Esophagus squamous epithelium (tissue), 5 donors: ENCODE data around the gene CARMIL1. TPM values are rescaled to one million over a fixed set of nuclear protein-coding genes. Genes with fewer than 3 reads are reported as not detected.

Experiments used
- DNase-seq: peaks from one replicate; lab custom pipeline; 2025; lab: John Stamatoyannopoulos, UW
- H3K27ac ChIP-seq, 4 donors: fragments of 200-600 bp; sonication (generic); one replicate each; pipeline ENCODE4 v1.5.1; 2016 to 2019; ENCODE audit warnings: mild to moderate bottlenecking in 1 of 4
- H3K27me3 ChIP-seq, 4 donors: fragments of 200-600 bp; sonication (generic); 1 replicate in 3 of 4; 2 replicates in 1 of 4; pipeline versions ENCODE4 v1.5.1 to v1.6.0; 2017 to 2021; ENCODE audit warnings: antibody characterized with exemption in 1 of 4
- H3K36me3 ChIP-seq, 3 donors: fragments of 200-600 bp; sonication (generic); one replicate each; pipeline ENCODE4 v1.5.1; 2016 to 2019
- H3K4me1 ChIP-seq, 3 donors: fragments of 200-600 bp; sonication (generic); one replicate each; pipeline ENCODE4 v1.5.1; 2017 to 2019
- H3K4me3 ChIP-seq, 4 donors: fragments of 200-600 bp; sonication (generic); 1 replicate in 3 of 4; 2 replicates in 1 of 4; pipeline ENCODE4 v1.5.1; 2016 to 2019; ENCODE audit warnings: mild to moderate bottlenecking in 2 of 4, moderate library complexity in 1 of 4
- H3K9me3 ChIP-seq, 3 donors: fragments of 200-600 bp; sonication (generic); one replicate each; pipeline ENCODE4 v1.5.1; 2016 to 2019
- POLR2A ChIP-seq, 4 donors: fragments of 450-650 bp; IDR thresholded peaks; one replicate each; pipeline ENCODE4 v1.6.1; 2017; ENCODE audit warnings: antibody characterized with exemption in 4 of 4, mild to moderate bottlenecking in 4 of 4, moderate library complexity in 3 of 4
- WGBS, 2 donors: methylation state at CpG; one replicate each; pipeline ENCODE4 v1.1.5; 2018; 5-methylcytosine and 5-hydroxymethylcytosine counted together
- intact Hi-C: fragments of 100-400 bp; cut with DNase I; formaldehyde crosslinking; loops from one replicate; pipeline ENCODE4 v1.15.0; 2022
- total RNA-seq, 4 donors: library from RNA; depleted of rRNA; stranded (reverse); fragments of >200 nt; gene quantifications; one replicate each; pipeline ENCODE4 v1.1.0, GENCODE V29; 2016
- TF ChIP-seq, protein P1 (sequence below), 6 experiments: fragments of 450-650 bp in 4 of 6; fragments of 200-600 bp in 2 of 6; sonication (generic) in 2 of 6; IDR thresholded peaks; one replicate each; pipeline ENCODE4 v1.5.1; 2016 to 2019; ENCODE audit warnings: antibody characterized with exemption in 6 of 6, mild to moderate bottlenecking in 4 of 6, moderate library complexity in 4 of 6
- donor health status: DM: yes; HTN: yes; CAD: no.

Gene CARMIL1
- total RNA-seq, 4 donors from 2014 or later: 7.2 to 19.7 (median 18.3) TPM

DNA sequence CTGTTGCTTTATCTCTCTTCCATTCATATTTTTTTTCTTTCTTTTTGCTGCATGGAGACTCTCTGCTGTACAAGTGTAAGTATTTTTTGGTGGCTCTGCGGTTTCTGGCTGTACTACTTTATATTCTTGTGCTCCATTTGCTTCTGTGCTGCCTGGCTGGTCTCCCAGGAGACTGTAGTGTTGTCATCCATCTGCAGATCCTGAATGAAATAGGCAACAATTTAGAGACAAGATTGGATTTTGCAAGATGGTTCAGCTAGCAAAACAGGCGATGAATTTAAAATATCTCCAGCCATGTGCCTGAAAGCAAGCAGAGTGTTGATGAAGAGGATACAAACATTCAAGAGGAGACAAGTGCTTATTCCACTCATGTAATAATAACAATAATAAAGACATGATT is 297.7 kb downstream of the CARMIL1 start:
- TF ChIP-seq POLR2A (IDR thresholded peaks at IDR 0.05): no peak
- no peak overlapping the region for H3K4me3 ChIP-seq
- H3K4me1 ChIP-seq: no peaks in the 10 kb centered on the region
- no peaks in the 10 kb centered on the region for H3K27me3 ChIP-seq
- DNase-seq: no peak
- intact Hi-C loops: no loop called here
- peaks cover 0 to 6% (median 0%) of the 10 kb centered on the region in 3 donors for H3K36me3 ChIP-seq
- H3K27ac ChIP-seq: no peak overlapping the region
- no peaks in the 10 kb centered on the region for H3K9me3 ChIP-seq
- 88 to 91% methylated on average over 2 of the region's 2 CpGs for WGBS, 2 donors

DNA sequence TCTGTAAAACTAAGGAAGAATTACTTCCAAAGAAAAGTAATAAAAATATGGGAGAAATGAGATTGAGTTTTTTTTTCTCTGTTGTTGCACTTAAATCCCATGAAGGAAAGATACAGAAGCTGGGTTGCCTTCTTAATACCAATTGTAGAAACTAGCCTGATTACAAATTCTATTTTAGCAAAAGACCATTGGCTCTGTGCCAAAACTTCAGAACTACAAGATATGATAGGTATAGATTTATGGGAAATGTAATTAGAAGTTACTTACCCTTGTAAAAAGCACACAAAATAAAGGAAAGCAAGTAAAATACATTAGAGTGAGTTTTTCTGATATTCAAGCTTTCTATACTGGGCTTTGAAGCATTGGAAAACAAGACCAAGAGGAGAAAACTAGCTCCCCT is 299.4 kb downstream of the CARMIL1 start:
- intact Hi-C loops: no loop called here
- Histone ChIP-seq H3K4me1 (no peaks in the 10 kb centered on the region), H3K36me3 (peaks cover 0 to 6% (median 0%) of the 10 kb centered on the region in 3 donors)

DNA sequence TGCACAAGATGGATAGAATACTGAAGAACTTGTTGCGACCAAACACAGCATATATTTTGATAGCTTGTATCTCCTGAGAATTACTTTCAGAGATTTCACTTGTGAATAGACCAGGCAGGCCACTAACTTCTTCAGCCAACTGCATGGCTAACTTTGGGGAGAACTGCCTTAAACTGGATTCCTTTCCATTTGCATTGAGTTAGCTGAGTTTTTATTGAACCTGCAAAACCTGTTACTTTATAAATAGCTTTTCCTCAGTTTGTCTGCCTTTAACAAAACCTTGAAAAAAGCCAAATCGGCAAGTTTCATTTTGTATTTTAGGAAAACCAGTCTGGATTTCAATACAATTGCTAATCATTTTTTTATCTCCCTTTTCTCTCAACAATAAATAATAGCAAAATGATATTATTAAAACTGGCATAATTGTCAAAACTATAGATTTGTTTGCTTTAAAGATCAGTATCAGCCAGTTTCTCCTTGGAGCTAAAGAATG is 300.3 kb downstream of the CARMIL1 start:
- Histone ChIP-seq H3K36me3 (peaks cover 0 to 6% (median 0%) of the 10 kb centered on the region in 3 donors), H3K4me1 (no peaks in the 10 kb centered on the region), H3K27me3 (no peaks in the 10 kb centered on the region), H3K9me3 (no peaks in the 10 kb centered on the region), H3K27ac (no peak overlapping the region), H3K4me3 (no peak overlapping the region)
- 65 to 84% methylated on average over 2 of the region's 2 CpGs for WGBS, 2 donors
- TF ChIP-seq POLR2A (IDR thresholded peaks at IDR 0.05): no peak
- TF ChIP-seq, protein P1, sequence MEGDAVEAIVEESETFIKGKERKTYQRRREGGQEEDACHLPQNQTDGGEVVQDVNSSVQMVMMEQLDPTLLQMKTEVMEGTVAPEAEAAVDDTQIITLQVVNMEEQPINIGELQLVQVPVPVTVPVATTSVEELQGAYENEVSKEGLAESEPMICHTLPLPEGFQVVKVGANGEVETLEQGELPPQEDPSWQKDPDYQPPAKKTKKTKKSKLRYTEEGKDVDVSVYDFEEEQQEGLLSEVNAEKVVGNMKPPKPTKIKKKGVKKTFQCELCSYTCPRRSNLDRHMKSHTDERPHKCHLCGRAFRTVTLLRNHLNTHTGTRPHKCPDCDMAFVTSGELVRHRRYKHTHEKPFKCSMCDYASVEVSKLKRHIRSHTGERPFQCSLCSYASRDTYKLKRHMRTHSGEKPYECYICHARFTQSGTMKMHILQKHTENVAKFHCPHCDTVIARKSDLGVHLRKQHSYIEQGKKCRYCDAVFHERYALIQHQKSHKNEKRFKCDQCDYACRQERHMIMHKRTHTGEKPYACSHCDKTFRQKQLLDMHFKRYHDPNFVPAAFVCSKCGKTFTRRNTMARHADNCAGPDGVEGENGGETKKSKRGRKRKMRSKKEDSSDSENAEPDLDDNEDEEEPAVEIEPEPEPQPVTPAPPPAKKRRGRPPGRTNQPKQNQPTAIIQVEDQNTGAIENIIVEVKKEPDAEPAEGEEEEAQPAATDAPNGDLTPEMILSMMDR (IDR thresholded peaks at IDR 0.05): no peak
- DNase-seq: no peak
- intact Hi-C loops: no loop called here

More for the DNA sequence above, 299.4 kb downstream of the CARMIL1 start:
- Histone ChIP-seq H3K9me3 (no peaks in the 10 kb centered on the region), H3K27me3 (no peaks in the 10 kb centered on the region), H3K4me3 (no peak overlapping the region), H3K27ac (no peak overlapping the region)
- TF ChIP-seq, protein P1 (IDR thresholded peaks at IDR 0.05): no peak
- TF ChIP-seq POLR2A (IDR thresholded peaks at IDR 0.05): no peak
- no peak for DNase-seq

DNA sequence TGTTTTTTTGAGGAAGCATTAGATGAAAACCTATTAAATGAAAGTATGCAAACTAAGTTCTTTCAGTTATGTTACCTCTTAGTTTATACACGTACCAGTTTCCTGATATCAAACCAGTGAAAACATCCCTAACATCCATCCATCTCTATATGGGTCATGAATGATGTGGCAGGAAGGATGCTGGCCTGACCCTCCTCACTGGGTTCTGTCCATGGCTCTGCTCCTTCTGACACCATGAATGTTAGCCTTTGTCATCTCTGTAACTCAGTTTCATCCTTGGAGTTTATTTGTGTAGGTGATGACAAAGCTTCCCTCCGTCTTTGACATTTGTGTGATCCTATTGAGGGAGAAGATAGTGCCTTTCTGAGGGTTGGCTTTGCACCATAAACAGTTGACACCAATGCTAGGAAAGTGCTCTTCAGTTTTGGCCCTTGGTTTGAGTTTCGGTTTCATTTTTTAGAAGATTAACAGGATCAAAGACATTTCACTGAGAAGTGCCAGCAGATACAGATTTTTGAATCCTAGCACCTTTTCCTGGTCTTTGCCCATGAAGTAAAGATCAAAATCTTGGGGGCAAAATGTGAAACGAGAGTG is 300.8 kb downstream of the CARMIL1 start:
- Histone ChIP-seq H3K4me3 (no peak overlapping the region), H3K27me3 (no peaks in the 10 kb centered on the region), H3K9me3 (no peaks in the 10 kb centered on the region), H3K27ac (no peak overlapping the region), H3K36me3 (peaks cover 0 to 6% (median 0%) of the 10 kb centered on the region in 3 donors), H3K4me1 (no peaks in the 10 kb centered on the region)
- TF ChIP-seq, protein P1 (IDR thresholded peaks at IDR 0.05): no peak
- no peak for TF ChIP-seq POLR2A (IDR thresholded peaks at IDR 0.05)
- intact Hi-C loops: no loop called here
- DNase-seq: no peak
- WGBS, 2 donors: 41 to 48% methylated on average over 4 of the region's 4 CpGs

DNA sequence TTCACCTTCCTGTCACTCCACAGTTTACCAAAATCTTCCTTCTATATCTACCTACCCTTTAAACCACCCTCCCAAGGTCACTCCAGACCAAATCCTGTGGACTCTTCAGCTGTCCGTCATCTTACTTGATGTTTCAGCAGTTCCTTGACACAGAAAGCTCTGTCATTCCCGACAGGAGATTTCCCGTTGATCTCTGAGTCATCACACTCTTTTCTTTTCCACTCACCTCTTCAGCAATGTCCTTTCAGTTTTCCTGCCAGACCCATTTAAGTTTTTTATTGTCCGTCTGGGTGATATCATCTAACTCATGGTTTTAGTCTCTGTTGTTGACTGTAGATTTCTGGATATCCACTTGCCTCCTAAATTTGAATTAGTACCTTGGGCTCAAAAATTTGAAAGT is 302.9 kb downstream of the CARMIL1 start:
- Histone ChIP-seq H3K27ac (no peak overlapping the region), H3K4me3 (no peak overlapping the region), H3K9me3 (no peaks in the 10 kb centered on the region), H3K27me3 (no peaks in the 10 kb centered on the region), H3K36me3 (peaks cover 0 to 9% (median 0%) of the 10 kb centered on the region in 3 donors), H3K4me1 (no peaks in the 10 kb centered on the region)
- WGBS, 2 donors: 54 to 59% methylated on average over 4 of the region's 4 CpGs
- intact Hi-C loops: no loop called here
- TF ChIP-seq, protein P1 (IDR thresholded peaks at IDR 0.05): no peak
- TF ChIP-seq POLR2A (IDR thresholded peaks at IDR 0.05): no peak
- no peak for DNase-seq
